HepG2 (cell line): ENCODE results near the gene APOA1. TPM values are rescaled to one million over a fixed set of nuclear protein-coding genes. Genes with fewer than 3 reads are reported as not detected.

Experiments
- ADNP ChIP-seq: sonication (generic); formaldehyde crosslinking; IDR thresholded peaks from 2 replicates; pipeline ENCODE4 v1.4.0; 2020; ENCODE audit warnings: missing genetic modification reagents
- HBP1 ChIP-seq: IDR thresholded peaks from 2 replicates; pipeline ENCODE4 v1.6.1; 2016; ENCODE audit warnings: low read depth, control low read depth
- KLF16 ChIP-seq, 2 experiments: sonication (generic) in 1 of 2; formaldehyde crosslinking in 1 of 2; IDR thresholded peaks; 2 replicates each; pipeline versions ENCODE4 v1.6.1 to v1.8.0; 2016 to 2023; ENCODE audit warnings: missing genetic modification reagents in 2 of 2, missing compliant biosample characterization in 1 of 2
- MED1 ChIP-seq: sonication (generic); formaldehyde crosslinking; IDR thresholded peaks from 2 replicates; pipeline ENCODE4 v1.4.0; 2020; ENCODE audit warnings: missing genetic modification reagents
- NCOR1 ChIP-seq: fragments of 200-600 bp; sonication (generic); IDR thresholded peaks from 2 replicates; pipeline ENCODE4 v1.7.0; 2017; ENCODE audit warnings: antibody characterized with exemption, low read length, borderline replicate concordance
- NR1H2 ChIP-seq: sonication (generic); formaldehyde crosslinking; IDR thresholded peaks from 2 replicates; pipeline ENCODE4 v1.8.1; 2022; ENCODE audit warnings: low read depth, missing genetic modification reagents, borderline replicate concordance
- TERF1 ChIP-seq: sonication (generic); formaldehyde crosslinking; IDR thresholded peaks from 2 replicates; pipeline ENCODE4 v1.8.0; 2022; ENCODE audit warnings: mild to moderate bottlenecking, missing genetic modification reagents, moderate library complexity
- ZMYM2 ChIP-seq: sonication (generic); formaldehyde crosslinking; IDR thresholded peaks from 2 replicates; pipeline ENCODE4 v1.8.0; 2022; ENCODE audit warnings: mild to moderate bottlenecking, missing genetic modification reagents
- ZNF205 ChIP-seq: IDR thresholded peaks from 2 replicates; pipeline ENCODE4 v1.6.1; 2018; ENCODE audit warnings: missing biosample characterization, missing genetic modification reagents
- ZNF430 ChIP-seq: sonication (generic); formaldehyde crosslinking; IDR thresholded peaks from 2 replicates; pipeline ENCODE4 v1.9.0; 2021; ENCODE audit warnings: mild to moderate bottlenecking, missing genetic modification reagents
- ZNF672 ChIP-seq: sonication (generic); formaldehyde crosslinking; IDR thresholded peaks from 2 replicates; pipeline ENCODE4 v1.8.1; 2022; ENCODE audit warnings: missing genetic modification reagents
- ZNF737 ChIP-seq: sonication (generic); formaldehyde crosslinking; IDR thresholded peaks from 2 replicates; pipeline ENCODE4 v1.5.0; 2020; ENCODE audit warnings: missing genetic modification reagents, mild to moderate bottlenecking, borderline replicate concordance
- ZNF747 ChIP-seq: sonication (generic); formaldehyde crosslinking; IDR thresholded peaks from 2 replicates; pipeline ENCODE4 v1.8.1; 2023; ENCODE audit warnings: missing genetic modification reagents, mild to moderate bottlenecking, borderline replicate concordance
- ZNF879 ChIP-seq: sonication (generic); formaldehyde crosslinking; IDR thresholded peaks from 2 replicates; pipeline ENCODE4 v1.8.1; 2023; ENCODE audit warnings: missing genetic modification reagents
- ZSCAN5A ChIP-seq: sonication (generic); formaldehyde crosslinking; IDR thresholded peaks from 2 replicates; pipeline ENCODE4 v1.8.0; 2022; ENCODE audit warnings: mild to moderate bottlenecking, missing genetic modification reagents, borderline replicate concordance
- polyA plus RNA-seq, 8 experiments: library from polyadenylated mRNA; depleted of rRNA in 3 of 8; stranded (reverse) in 7 of 8; unstranded in 1 of 8; fragments of >200 nt; fragmentation: Illumina TruSeq in 4 of 8; extraction: Trizol in 4 of 8; gene quantifications; 2 replicates each; pipeline versions ENCODE4 v1.2.1 to v1.2.3, GENCODE V29; 2011 to 2016; ENCODE audit warnings: low read depth in 4 of 8, missing spikeins in 1 of 8, mixed read lengths in 1 of 8; ENCODE audit not compliant: insufficient read depth in 1 of 8
- total RNA-seq, 5 experiments: library from RNA; depleted of rRNA; stranded (reverse); fragments of >200 nt; fragmentation: Illumina TruSeq; extraction: Trizol; gene quantifications; 2 replicates each; pipeline ENCODE4 v1.2.3, GENCODE V29; 2016; ENCODE audit warnings: low read depth in 1 of 5
- TF ChIP-seq, protein P1 (sequence below): sonication (generic); formaldehyde crosslinking; IDR thresholded peaks from 2 replicates; pipeline ENCODE4 v1.4.0; 2020; ENCODE audit warnings: missing genetic modification reagents, low read depth, mild to moderate bottlenecking, borderline replicate concordance
- TF ChIP-seq, protein P2 (sequence below): sonication (generic); formaldehyde crosslinking; IDR thresholded peaks from 2 replicates; pipeline ENCODE4 v1.4.0; 2020; ENCODE audit warnings: mild to moderate bottlenecking, missing genetic modification reagents
- TF ChIP-seq, protein P3 (sequence below): sonication (generic); formaldehyde crosslinking; IDR thresholded peaks from 2 replicates; pipeline ENCODE4 v1.5.0; 2020; ENCODE audit warnings: missing genetic modification reagents
- TF ChIP-seq, protein P4 (sequence below): sonication (generic); formaldehyde crosslinking; IDR thresholded peaks from 2 replicates; pipeline ENCODE4 v1.9.0; 2021; ENCODE audit warnings: missing genetic modification reagents, borderline replicate concordance

Gene APOA1
- total and polyA plus RNA-seq, 2 of the 13 experiments (the other 11 are each of a cell fraction or from before 2014, with no cell fraction given): 1,973 to 5,485 TPM

GRCh38 chr11:116838321-116839084, 1.1 kb upstream of the APOA1 start (continued):
- no peak for TF ChIP-seq KLF16 (CRISPR knock-in tag; IDR thresholded peaks at IDR 0.05)
- TF ChIP-seq ZNF747: no peak
- TF ChIP-seq NR1H2: no peak
- TF ChIP-seq TERF1 (CRISPR knock-in tag): no peak
- TF ChIP-seq, protein P1, sequence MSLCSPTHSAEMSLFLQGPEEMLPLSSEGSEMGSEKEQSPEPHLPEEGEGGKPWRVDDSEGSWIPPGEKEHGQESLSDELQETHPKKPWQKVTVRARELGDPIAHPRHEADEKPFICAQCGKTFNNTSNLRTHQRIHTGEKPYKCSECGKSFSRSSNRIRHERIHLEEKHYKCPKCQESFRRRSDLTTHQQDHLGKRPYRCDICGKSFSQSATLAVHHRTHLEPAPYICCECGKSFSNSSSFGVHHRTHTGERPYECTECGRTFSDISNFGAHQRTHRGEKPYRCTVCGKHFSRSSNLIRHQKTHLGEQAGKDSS (CRISPR knock-in tag): no peak
- TF ChIP-seq NCOR1: peak; percentile 15; the same call in 1 of the 2 replicates
- TF ChIP-seq, protein P2, sequence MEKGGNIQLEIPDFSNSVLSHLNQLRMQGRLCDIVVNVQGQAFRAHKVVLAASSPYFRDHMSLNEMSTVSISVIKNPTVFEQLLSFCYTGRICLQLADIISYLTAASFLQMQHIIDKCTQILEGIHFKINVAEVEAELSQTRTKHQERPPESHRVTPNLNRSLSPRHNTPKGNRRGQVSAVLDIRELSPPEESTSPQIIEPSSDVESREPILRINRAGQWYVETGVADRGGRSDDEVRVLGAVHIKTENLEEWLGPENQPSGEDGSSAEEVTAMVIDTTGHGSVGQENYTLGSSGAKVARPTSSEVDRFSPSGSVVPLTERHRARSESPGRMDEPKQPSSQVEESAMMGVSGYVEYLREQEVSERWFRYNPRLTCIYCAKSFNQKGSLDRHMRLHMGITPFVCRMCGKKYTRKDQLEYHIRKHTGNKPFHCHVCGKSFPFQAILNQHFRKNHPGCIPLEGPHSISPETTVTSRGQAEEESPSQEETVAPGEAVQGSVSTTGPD (CRISPR knock-in tag): no peak
- no peak for TF ChIP-seq ZNF430 (CRISPR knock-in tag)
- no peak for TF ChIP-seq ZNF672 (CRISPR knock-in tag)
- TF ChIP-seq, protein P3, sequence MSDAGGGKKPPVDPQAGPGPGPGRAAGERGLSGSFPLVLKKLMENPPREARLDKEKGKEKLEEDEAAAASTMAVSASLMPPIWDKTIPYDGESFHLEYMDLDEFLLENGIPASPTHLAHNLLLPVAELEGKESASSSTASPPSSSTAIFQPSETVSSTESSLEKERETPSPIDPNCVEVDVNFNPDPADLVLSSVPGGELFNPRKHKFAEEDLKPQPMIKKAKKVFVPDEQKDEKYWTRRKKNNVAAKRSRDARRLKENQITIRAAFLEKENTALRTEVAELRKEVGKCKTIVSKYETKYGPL (CRISPR knock-in tag): peak; percentile 76
- TF ChIP-seq ZNF879 (CRISPR knock-in tag): no peak
- 0 out of 2 replicates have a peak, but pooled peaks have one; percentile 37 for TF ChIP-seq ZMYM2 (CRISPR knock-in tag)
- peak; percentile 51; the same call in 1 of the 2 replicates for TF ChIP-seq ADNP
- 0 out of 2 replicates have a peak, but pooled peaks have one; percentile 29 for TF ChIP-seq ZSCAN5A (CRISPR knock-in tag)
- TF ChIP-seq ZNF737: no peak
- no peak for TF ChIP-seq ZNF205 (CRISPR knock-in tag)
- TF ChIP-seq HBP1 (CRISPR knock-in tag): peak; percentile 70; the same call in 1 of the 2 replicates
- TF ChIP-seq, protein P4, sequence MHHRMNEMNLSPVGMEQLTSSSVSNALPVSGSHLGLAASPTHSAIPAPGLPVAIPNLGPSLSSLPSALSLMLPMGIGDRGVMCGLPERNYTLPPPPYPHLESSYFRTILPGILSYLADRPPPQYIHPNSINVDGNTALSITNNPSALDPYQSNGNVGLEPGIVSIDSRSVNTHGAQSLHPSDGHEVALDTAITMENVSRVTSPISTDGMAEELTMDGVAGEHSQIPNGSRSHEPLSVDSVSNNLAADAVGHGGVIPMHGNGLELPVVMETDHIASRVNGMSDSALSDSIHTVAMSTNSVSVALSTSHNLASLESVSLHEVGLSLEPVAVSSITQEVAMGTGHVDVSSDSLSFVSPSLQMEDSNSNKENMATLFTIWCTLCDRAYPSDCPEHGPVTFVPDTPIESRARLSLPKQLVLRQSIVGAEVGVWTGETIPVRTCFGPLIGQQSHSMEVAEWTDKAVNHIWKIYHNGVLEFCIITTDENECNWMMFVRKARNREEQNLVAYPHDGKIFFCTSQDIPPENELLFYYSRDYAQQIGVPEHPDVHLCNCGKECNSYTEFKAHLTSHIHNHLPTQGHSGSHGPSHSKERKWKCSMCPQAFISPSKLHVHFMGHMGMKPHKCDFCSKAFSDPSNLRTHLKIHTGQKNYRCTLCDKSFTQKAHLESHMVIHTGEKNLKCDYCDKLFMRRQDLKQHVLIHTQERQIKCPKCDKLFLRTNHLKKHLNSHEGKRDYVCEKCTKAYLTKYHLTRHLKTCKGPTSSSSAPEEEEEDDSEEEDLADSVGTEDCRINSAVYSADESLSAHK: no peak
- TF ChIP-seq MED1: peak; percentile 54; the same call in 1 of the 2 replicates
